Measurements from ENCODE around the gene IFNLR1. TPM values are rescaled to one million over a fixed set of nuclear protein-coding genes. Genes with fewer than 3 reads are reported as not detected.

IFNLR1 gene
- total and polyA plus RNA-seq, 2 of the 8 experiments (the other 6 are each of a cell fraction or from before 2014, with no cell fraction given) = 6.8 to 10.1 TPM

DNA sequence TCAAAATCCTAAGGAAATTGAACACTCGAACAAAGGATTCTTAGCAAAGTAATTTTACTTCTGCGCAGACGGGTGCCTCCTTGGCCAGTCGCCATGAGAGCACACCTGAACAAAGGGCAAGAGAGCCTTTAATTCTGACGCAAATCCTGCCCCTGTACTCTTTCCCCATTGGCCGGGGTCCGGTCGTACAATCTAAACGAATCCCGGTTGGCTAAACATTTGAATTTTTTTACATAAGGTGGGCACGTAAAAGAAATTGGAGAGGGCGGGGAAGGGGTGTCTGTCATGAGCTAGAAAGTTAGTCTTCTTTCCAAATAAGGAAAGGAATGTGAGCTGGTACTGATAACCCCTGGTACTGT lies 35.9 kb downstream of the IFNLR1 start (continued):
- TF ChIP-seq ZNF274 (IDR thresholded peaks at IDR 0.05; ENCODE audit: borderline replicate concordance, extremely low read depth, low read length) = no peak
- no peak for TF ChIP-seq RXRA (IDR thresholded peaks at IDR 0.05; ENCODE audit: insufficient read depth, low read depth, low read length)
- TF ChIP-seq SIN3A (conservative IDR thresholded peaks at IDR 0.05 in 1 of 2, IDR thresholded peaks at IDR 0.05 in 1 of 2; ENCODE audit: low read depth in 1 of 2, low read length in 2 of 2) = no peak
- TF ChIP-seq EP300 (IDR thresholded peaks at IDR 0.05; ENCODE audit: borderline replicate concordance in 1 of 2, low read depth in 2 of 2, low read length in 2 of 2) = no peak
- TF ChIP-seq ASH2L (IDR thresholded peaks at IDR 0.05; ENCODE audit: low read length) = no peak
- TF ChIP-seq RFX5 (IDR thresholded peaks at IDR 0.05; ENCODE audit: borderline replicate concordance, low read depth, low read length) = no peak
- no peak for TF ChIP-seq SAP30 (IDR thresholded peaks at IDR 0.05; ENCODE audit: insufficient read depth, insufficient replicate concordance, low read length)
- no peak for TF ChIP-seq EZH2 (IDR thresholded peaks at IDR 0.05; ENCODE audit: low read depth, low read length, severe bottlenecking)
- no peak for TF ChIP-seq NRF1 (IDR thresholded peaks at IDR 0.05; ENCODE audit: low read depth, low read length)
- TF ChIP-seq CHD2 (IDR thresholded peaks at IDR 0.05; ENCODE audit: low read length) = no peak
- TF ChIP-seq CREB1 (IDR thresholded peaks at IDR 0.05) = no peak
- peak; percentile 40; the same call in 1 of the 2 replicates for TF ChIP-seq SP1 (IDR thresholded peaks at IDR 0.05; ENCODE audit: low read depth, low read length)
- no peak for TF ChIP-seq TCF12 (IDR thresholded peaks at IDR 0.05; ENCODE audit: low read depth, low read length)
- no peak for TF ChIP-seq CBX8 (IDR thresholded peaks at IDR 0.05; ENCODE audit: borderline replicate concordance, low read depth, low read length)
- peak in 1 of 2 experiments; percentile 89; a peak in 2 of 3 replicates for TF ChIP-seq POLR2A (IDR thresholded peaks at IDR 0.05; ENCODE audit: control extremely low read depth in 1 of 2, low read depth in 2 of 2, low read length in 2 of 2)
- no peak for TF ChIP-seq POU5F1 (IDR thresholded peaks at IDR 0.05; ENCODE audit: low read depth, low read length)

Measured in H1 (cell line).